Measurements from ENCODE around the gene ABT1. TPM values are rescaled to one million over a fixed set of nuclear protein-coding genes. Genes with fewer than 3 reads are reported as not detected.
A peak's percentile ranks its signal among the peaks of the same experiment; 100 is the strongest.

ABT1 gene
- total RNA-seq, 2 experiments from 2014 or later: 27.7 to 27.9 TPM

GRCh38 chr6:26552640-26553188 is 44.0 kb upstream of the ABT1 start:
- Mint-ChIP-seq H3K4me1 (ENCODE audit: low read depth) (peaks cover 20% of the 10 kb centered on the region), H3K4me3 (no peak overlapping the region), H3K36me3 (ENCODE audit: low read depth) (no peaks in the 10 kb centered on the region), H3K9me3 (no peaks in the 10 kb centered on the region), H3K27me3 (no peaks in the 10 kb centered on the region), H3K27ac (no peak overlapping the region)
- intact Hi-C loops (cut with micrococcal nuclease): loop anchor here (2.0 to 5.0 kb wide), 3 partner anchors 16 to 240 kb away; no protein-coding TSS in a partner anchor
- ATAC-seq (no peak), DNase-seq (no peak)
- CTCF ChIA-PET: interaction anchor here (2.1 to 5.5 kb wide), 4 partner anchors 11 to 43 kb away, joined by 7 to 22 read pairs (median 13); partner anchors contain the start of genes ABT1 and HMGN4
- POLR2A ChIA-PET: interaction anchor here (1.6 to 3.2 kb wide), 4 partner anchors 15 to 230 kb away, joined by 3 to 18 read pairs (median 10); partner anchors contain the start of gene HMGN4
- TF ChIP-seq, protein P1, sequence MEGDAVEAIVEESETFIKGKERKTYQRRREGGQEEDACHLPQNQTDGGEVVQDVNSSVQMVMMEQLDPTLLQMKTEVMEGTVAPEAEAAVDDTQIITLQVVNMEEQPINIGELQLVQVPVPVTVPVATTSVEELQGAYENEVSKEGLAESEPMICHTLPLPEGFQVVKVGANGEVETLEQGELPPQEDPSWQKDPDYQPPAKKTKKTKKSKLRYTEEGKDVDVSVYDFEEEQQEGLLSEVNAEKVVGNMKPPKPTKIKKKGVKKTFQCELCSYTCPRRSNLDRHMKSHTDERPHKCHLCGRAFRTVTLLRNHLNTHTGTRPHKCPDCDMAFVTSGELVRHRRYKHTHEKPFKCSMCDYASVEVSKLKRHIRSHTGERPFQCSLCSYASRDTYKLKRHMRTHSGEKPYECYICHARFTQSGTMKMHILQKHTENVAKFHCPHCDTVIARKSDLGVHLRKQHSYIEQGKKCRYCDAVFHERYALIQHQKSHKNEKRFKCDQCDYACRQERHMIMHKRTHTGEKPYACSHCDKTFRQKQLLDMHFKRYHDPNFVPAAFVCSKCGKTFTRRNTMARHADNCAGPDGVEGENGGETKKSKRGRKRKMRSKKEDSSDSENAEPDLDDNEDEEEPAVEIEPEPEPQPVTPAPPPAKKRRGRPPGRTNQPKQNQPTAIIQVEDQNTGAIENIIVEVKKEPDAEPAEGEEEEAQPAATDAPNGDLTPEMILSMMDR (IDR thresholded peaks at IDR 0.05): no peak

- peak; percentile 53 for ATAC-seq
- ChIA-PET CTCF (interaction anchor here (0.6 to 5.5 kb wide), 8 partner anchors 12 to 224 kb away, joined by 3 to 22 read pairs (median 7); partner anchors contain the start of genes ABT1 and HMGN4), POLR2A (interaction anchor here (0.5 to 3.2 kb wide), 5 partner anchors 16 to 230 kb away, joined by 3 to 14 read pairs (median 4); partner anchors contain the start of gene HMGN4)
Observed at GRCh38 chr6:26553264-26553634, 43.5 kb upstream of the ABT1 start.

DNA sequence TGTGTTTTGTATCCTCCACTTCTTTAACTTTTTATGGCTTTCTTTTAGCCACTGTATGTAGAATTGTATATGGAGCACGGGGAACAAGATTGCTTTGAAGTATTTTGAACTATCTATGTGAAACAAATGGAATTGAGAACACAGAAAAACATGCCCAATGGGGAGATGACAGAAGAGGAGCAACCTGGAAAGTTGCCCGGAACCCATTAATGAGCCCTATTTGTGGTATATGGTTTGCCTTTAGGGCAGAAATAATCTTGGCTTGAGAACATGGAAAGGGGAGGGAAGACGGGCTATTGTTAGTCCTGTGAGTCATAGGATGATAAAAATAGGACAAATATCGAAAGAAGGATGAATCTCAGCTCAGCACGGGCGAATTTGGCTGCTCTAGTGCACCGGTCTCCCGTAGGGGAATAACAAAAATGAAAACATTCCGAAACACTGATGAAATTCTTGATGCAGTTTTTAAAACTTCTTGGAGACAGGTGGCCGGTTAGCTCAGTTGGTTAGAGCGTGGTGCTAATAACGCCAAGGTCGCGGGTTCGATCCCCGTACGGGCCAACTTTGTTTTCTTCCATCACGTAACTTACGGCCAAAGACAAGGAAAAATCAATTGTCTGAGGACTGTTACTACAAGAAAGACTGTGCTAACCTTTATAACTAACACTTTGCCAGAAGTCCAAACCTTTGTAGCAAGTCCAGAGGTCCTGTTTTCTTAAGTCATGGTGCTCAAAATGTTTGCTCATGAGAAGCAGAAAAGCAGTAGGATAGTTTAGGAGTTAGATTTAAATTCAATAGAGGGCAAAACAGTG is 42.9 kb upstream of the ABT1 start:
- intact Hi-C loops (cut with micrococcal nuclease): loop anchor here (1.0 to 5.0 kb wide), 4 partner anchors 17 to 242 kb away; no protein-coding TSS in a partner anchor
- peak; percentile 50 for ATAC-seq
- POLR2A ChIA-PET: interaction anchor here (0.5 to 3.2 kb wide), 6 partner anchors 16 to 231 kb away, joined by 3 to 14 read pairs (median 4); partner anchors contain the start of gene HMGN4
- Mint-ChIP-seq H3K36me3 (ENCODE audit: low read depth) (no peaks in the 10 kb centered on the region), H3K27ac (no peak overlapping the region), H3K4me1 (ENCODE audit: low read depth) (peaks cover 20% of the 10 kb centered on the region), H3K4me3 (no peak overlapping the region), H3K9me3 (no peaks in the 10 kb centered on the region), H3K27me3 (no peaks in the 10 kb centered on the region)
- peak; percentile 92 for DNase-seq
- CTCF ChIA-PET: interaction anchor here (0.6 to 5.5 kb wide), 10 partner anchors 12 to 225 kb away, joined by 3 to 22 read pairs (median 7); partner anchors contain the start of genes ABT1 and HMGN4
- TF ChIP-seq, protein P1 (IDR thresholded peaks at IDR 0.05): no peak

More at GRCh38 chr6:26553264-26553634, 43.5 kb upstream of the ABT1 start:
- intact Hi-C loops (cut with micrococcal nuclease): loop anchor here (2.0 to 5.0 kb wide), 3 partner anchors 16 to 241 kb away; no protein-coding TSS in a partner anchor
- Mint-ChIP-seq H3K4me3 (no peak overlapping the region), H3K4me1 (ENCODE audit: low read depth) (peaks cover 20% of the 10 kb centered on the region), H3K27ac (no peak overlapping the region), H3K36me3 (ENCODE audit: low read depth) (no peaks in the 10 kb centered on the region), H3K27me3 (no peaks in the 10 kb centered on the region), H3K9me3 (no peaks in the 10 kb centered on the region)
- peak; percentile 87 for DNase-seq
- TF ChIP-seq, protein P1 (IDR thresholded peaks at IDR 0.05): no peak

- ChIA-PET CTCF (interaction anchor here (1.2 to 5.5 kb wide), 9 partner anchors 13 to 225 kb away, joined by 3 to 22 read pairs (median 7); partner anchors contain the start of genes ABT1 and HMGN4), POLR2A (interaction anchor here (0.7 to 3.2 kb wide), 4 partner anchors 17 to 231 kb away, joined by 3 to 14 read pairs (median 4); partner anchors contain the start of gene HMGN4)
- Mint-ChIP-seq H3K4me1 (ENCODE audit: low read depth) (peaks cover 20% of the 10 kb centered on the region), H3K27ac (no peak overlapping the region), H3K27me3 (no peaks in the 10 kb centered on the region), H3K36me3 (ENCODE audit: low read depth) (no peaks in the 10 kb centered on the region), H3K9me3 (no peaks in the 10 kb centered on the region), H3K4me3 (no peak overlapping the region)
- intact Hi-C loops (cut with micrococcal nuclease): loop anchor here (1.0 to 5.0 kb wide), 3 partner anchors 18 to 242 kb away; no protein-coding TSS in a partner anchor
- TF ChIP-seq, protein P1 (IDR thresholded peaks at IDR 0.05): no peak
- DNase-seq (no peak), ATAC-seq (no peak)
Observed at GRCh38 chr6:26554447-26554696, 42.4 kb upstream of the ABT1 start.
